Memory B cell (primary cell): Measurements from ENCODE around the gene B4GALT1.
"Not testable (repeated sequence)": the region's sequence is repeated elsewhere in the genome, so short reads cannot be mapped to it uniquely, and the experiment has no call there.

Experiments used
- ATAC-seq: fragments of 150-1000 bp; cut with Tn5 transposase; 2 replicates; pipeline ENCODE4 v1.10.0; 2021; ENCODE audit warnings: low read depth, mild to moderate bottlenecking, moderate library complexity
- DNase-seq, 2 donors: peaks; one replicate each; pipeline ENCODE4 v3.0.0; 2022; ENCODE audit warnings: low spot score in 2 of 2
- H3K27ac Mint-ChIP-seq: one replicate; pipeline ENCODE4 v1.8.0; 2022; ENCODE audit warnings: mild to moderate bottlenecking, moderate library complexity, mixed read lengths
- H3K27me3 Mint-ChIP-seq: one replicate; pipeline ENCODE4 v1.8.0; 2022; ENCODE audit warnings: mixed read lengths
- H3K36me3 Mint-ChIP-seq: one replicate; pipeline ENCODE4 v1.8.0; 2022; ENCODE audit warnings: mild to moderate bottlenecking, mixed read lengths
- H3K4me1 Mint-ChIP-seq: one replicate; pipeline ENCODE4 v1.8.0; 2022; ENCODE audit warnings: mixed read lengths
- H3K4me3 Mint-ChIP-seq: one replicate; pipeline ENCODE4 v1.8.0; 2022; ENCODE audit warnings: mild to moderate bottlenecking, moderate library complexity, mixed read lengths
- H3K9me3 Mint-ChIP-seq: one replicate; pipeline ENCODE4 v1.8.0; 2022; ENCODE audit warnings: mixed read lengths

The B4GALT1 gene

GRCh38 chr9:33161011-33161588, 6.0 kb downstream of the B4GALT1 start:
- Mint-ChIP-seq H3K27me3 (no peaks in the 10 kb centered on the region), H3K27ac (peak overlapping the region; percentile 95), H3K4me1 (peaks cover 75% of the 10 kb centered on the region), H3K36me3 (no peaks in the 10 kb centered on the region), H3K4me3 (peak overlapping the region; percentile 76), H3K9me3 (no peaks in the 10 kb centered on the region)
- peak; percentile 25 for ATAC-seq
- DNase-seq = no peak

DNA sequence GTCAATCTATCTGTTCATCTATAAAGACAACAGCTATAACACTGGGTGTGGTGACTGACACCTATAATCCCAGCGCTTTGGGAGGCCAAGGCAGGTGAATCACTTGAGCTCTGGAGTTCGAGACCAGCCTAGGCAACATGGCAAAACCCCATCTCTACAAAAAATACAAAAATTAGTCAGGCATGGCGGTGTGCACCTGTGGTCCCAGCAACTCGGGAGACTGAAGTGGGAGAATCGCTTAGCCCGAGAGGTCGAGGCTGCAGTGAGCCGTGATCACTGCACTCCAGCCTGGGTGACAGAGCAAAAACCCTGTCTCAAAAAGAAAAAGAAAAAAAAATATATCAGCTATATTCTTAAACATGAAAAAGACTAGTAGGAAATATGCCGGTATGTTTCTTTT, 6.7 kb downstream of the B4GALT1 start:
- not testable (repeated sequence) for DNase-seq, H3K9me3 Mint-ChIP-seq, H3K27me3 Mint-ChIP-seq, ATAC-seq, H3K36me3 Mint-ChIP-seq
- Mint-ChIP-seq H3K4me1 (peaks cover 79% of the 10 kb centered on the region), H3K4me3 (peak overlapping the region; percentile 76), H3K27ac (peak overlapping the region; percentile 95)

DNA sequence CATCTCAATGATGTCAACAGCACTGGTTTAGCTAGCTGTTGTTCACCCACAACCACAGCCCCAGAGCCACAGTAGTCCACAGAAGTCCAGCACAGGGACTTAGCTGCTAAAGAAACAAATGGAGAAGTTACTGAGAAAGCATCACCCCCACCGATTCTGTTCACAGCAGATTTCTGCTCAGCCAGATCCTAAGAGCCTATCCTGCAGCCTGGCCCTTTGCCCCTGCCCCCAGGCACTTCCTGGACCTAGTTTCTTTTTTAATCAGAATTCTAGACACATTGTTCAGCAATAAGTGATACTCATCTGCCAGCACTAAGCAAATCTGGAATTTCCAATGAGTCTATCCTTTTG, 7.4 kb downstream of the B4GALT1 start:
- peaks cover 77% of the 10 kb centered on the region for H3K4me1 Mint-ChIP-seq
- H3K27ac Mint-ChIP-seq = peak overlapping the region; percentile 95
- no peaks in the 10 kb centered on the region for H3K27me3 Mint-ChIP-seq
- no peaks in the 10 kb centered on the region for H3K9me3 Mint-ChIP-seq
- DNase-seq (peak; percentile 43 to 61), ATAC-seq (peak; percentile 66)
- H3K36me3 Mint-ChIP-seq = peaks cover 8% of the 10 kb centered on the region
- H3K4me3 Mint-ChIP-seq = peak overlapping the region; percentile 80

- peaks cover 78% of the 10 kb centered on the region for H3K4me1 Mint-ChIP-seq
- no peak for DNase-seq
- peak overlapping the region; percentile 95 for H3K27ac Mint-ChIP-seq
- no peaks in the 10 kb centered on the region for H3K27me3 Mint-ChIP-seq
- H3K4me3 Mint-ChIP-seq = peak overlapping the region; percentile 80
- H3K9me3 Mint-ChIP-seq = no peaks in the 10 kb centered on the region
- peaks cover 8% of the 10 kb centered on the region for H3K36me3 Mint-ChIP-seq
- peak; percentile 30 for ATAC-seq
These were observed 8.0 kb downstream of the B4GALT1 start for GRCh38 chr9:33158843-33159776.

GRCh38 chr9:33157960-33158842, 8.9 kb downstream of the B4GALT1 start:
- DNase-seq (no peak), ATAC-seq (peak; percentile 2)
- Mint-ChIP-seq H3K36me3 (peaks cover 8% of the 10 kb centered on the region), H3K27me3 (no peaks in the 10 kb centered on the region), H3K9me3 (no peaks in the 10 kb centered on the region), H3K4me3 (peak overlapping the region; percentile 80), H3K4me1 (peaks cover 76% of the 10 kb centered on the region), H3K27ac (peak overlapping the region; percentile 95)

DNA sequence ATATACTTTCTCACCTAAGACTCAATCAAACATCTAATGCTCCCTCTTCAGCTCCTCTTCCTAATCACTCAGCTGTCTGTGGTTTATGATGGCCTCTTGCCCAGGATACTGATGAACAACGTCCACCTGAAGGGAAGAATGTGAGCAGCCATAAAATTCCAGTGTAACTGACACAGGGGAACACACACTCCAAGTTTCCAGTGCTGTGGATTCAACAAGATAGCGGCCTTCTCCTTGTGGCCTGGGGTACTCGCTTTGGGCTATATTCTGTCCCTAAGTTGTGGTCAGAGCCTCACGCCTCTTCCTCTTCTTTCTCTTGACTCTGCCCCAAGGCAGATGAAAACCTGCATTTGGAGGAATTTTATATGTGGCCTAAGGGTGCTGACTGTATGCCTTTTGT, 11.7 kb downstream of the B4GALT1 start:
- DNase-seq (no peak), ATAC-seq (no peak)
- Mint-ChIP-seq H3K27me3 (no peaks in the 10 kb centered on the region), H3K27ac (peak overlapping the region; percentile 94), H3K9me3 (no peaks in the 10 kb centered on the region), H3K4me3 (peak overlapping the region; percentile 54), H3K36me3 (peaks cover 9% of the 10 kb centered on the region), H3K4me1 (peaks cover 74% of the 10 kb centered on the region)

- peaks cover 9% of the 10 kb centered on the region for H3K36me3 Mint-ChIP-seq
- no peak for DNase-seq
- peak overlapping the region; percentile 94 for H3K27ac Mint-ChIP-seq
- ATAC-seq = no peak
- peaks cover 71% of the 10 kb centered on the region for H3K4me1 Mint-ChIP-seq
- no peaks in the 10 kb centered on the region for H3K27me3 Mint-ChIP-seq
- peak overlapping the region; percentile 37 for H3K4me3 Mint-ChIP-seq
- no peaks in the 10 kb centered on the region for H3K9me3 Mint-ChIP-seq
These were observed 12.8 kb downstream of the B4GALT1 start for GRCh38 chr9:33154371-33154770.

DNA sequence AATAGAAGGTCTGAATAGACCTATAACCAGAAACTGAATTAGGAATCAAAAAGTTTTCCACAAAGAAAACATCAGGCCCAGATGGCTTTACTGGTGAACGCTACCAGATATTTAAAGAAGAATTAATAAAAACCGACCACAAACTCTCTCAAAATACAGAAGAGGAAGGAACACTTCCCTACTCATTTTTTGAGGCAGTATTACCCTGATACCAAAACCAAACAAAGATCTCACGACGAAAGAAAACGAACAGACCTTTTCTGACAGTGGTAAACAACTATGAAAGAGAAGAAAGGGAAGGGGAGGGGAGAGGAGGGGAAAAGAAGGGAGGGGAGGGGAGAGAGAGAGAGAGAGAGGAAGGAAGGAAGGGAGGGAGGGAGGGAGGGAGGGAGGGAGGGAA, 13.5 kb downstream of the B4GALT1 start:
- ATAC-seq (peak; percentile 83), DNase-seq (no peak)
- H3K4me1 Mint-ChIP-seq = peaks cover 66% of the 10 kb centered on the region
- peaks cover 9% of the 10 kb centered on the region for H3K36me3 Mint-ChIP-seq
- peak overlapping the region; percentile 64 for H3K4me3 Mint-ChIP-seq
- H3K27ac Mint-ChIP-seq = peak overlapping the region; percentile 94
- no peaks in the 10 kb centered on the region for H3K9me3 Mint-ChIP-seq
- H3K27me3 Mint-ChIP-seq = no peaks in the 10 kb centered on the region

DNA sequence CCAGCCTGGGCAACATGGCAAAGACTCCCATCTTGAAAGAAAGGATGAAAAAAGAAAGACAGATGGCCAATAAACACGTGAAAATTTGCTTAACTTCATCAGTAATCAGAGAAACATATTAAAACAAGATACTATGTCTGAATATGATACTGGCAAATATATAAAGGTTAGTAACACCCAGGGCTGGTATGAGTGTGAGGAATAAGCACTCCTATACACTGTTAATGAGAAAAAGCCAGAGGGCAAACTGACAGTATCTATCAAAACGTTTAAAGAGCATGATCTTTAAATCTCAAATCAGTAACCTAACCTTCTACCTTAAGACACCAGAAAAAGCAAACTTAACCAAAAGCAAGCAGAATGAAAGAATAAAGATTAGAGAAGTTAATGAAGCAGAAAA, 14.1 kb downstream of the B4GALT1 start:
- H3K36me3 Mint-ChIP-seq = peaks cover 9% of the 10 kb centered on the region
- no peak for DNase-seq
- no peaks in the 10 kb centered on the region for H3K9me3 Mint-ChIP-seq
- no peaks in the 10 kb centered on the region for H3K27me3 Mint-ChIP-seq
- H3K4me1 Mint-ChIP-seq = peaks cover 65% of the 10 kb centered on the region
- ATAC-seq = no peak
- H3K4me3 Mint-ChIP-seq = peak overlapping the region; percentile 64
- peak overlapping the region; percentile 94 for H3K27ac Mint-ChIP-seq

GRCh38 chr9:33151601-33152000, 15.5 kb downstream of the B4GALT1 start:
- peak overlapping the region; percentile 94 for H3K27ac Mint-ChIP-seq
- H3K27me3 Mint-ChIP-seq = no peaks in the 10 kb centered on the region
- peaks cover 64% of the 10 kb centered on the region for H3K4me1 Mint-ChIP-seq
- no peaks in the 10 kb centered on the region for H3K9me3 Mint-ChIP-seq
- DNase-seq (no peak), ATAC-seq (no peak)
- peaks cover 12% of the 10 kb centered on the region for H3K36me3 Mint-ChIP-seq
- H3K4me3 Mint-ChIP-seq = peak overlapping the region; percentile 34

DNA sequence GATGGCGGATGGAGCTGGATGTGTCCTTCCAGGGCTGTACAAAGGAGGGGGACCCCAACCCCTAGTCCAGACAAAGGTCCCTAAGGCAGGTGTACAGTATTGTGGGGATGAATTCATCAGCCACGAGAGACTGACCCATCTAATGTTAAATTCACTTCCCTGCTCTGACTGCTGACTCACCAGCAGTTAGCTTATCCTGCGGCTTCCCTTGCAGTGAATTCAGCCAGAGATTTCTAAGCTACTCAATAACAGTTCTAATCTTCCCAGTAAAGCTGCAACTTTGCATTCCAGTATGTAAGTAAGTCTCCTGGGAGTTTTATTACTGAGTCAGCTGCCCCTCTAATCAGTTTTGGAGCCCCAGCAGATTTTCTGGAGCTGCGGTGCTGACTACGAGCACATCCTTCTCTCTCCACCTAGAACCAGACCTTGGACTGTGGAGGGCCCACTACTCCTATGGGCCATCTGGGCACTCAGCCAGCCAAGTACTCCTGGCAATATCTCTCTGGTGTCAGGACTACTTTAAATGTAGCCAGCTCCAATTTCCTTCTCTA, 16.1 kb downstream of the B4GALT1 start:
- peak overlapping the region; percentile 94 for H3K27ac Mint-ChIP-seq

DNA sequence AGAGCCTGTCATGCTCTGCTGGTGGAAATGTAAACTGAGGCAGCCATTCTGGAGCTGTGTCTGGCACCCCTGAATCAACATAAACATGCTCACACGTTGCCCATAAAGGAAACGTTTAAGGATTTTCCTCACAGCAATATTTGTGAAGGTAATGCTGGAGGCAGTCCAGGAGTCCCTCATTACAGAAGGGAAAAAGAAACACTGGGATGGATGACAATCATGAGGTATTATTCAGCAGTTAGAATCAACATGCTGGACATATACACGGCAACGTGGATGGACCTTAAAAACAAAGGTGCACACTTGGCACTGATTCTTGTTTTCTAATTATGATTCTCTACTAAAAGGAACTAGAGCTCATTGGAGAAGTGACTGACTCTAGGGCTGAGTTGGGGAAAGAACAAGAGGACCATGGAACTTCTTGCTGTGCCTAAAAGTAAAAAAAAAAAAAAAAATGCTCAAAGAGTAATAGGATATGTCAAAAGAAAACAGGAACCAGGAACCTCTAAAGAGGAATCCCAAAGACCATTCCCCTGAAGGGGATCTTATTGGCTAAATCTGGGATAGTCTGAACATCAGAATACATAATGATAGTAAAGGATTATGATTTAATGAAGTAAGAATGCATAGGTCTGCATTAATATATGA, 18.6 kb downstream of the B4GALT1 start:
- H3K27me3 Mint-ChIP-seq = no peaks in the 10 kb centered on the region
- peaks cover 57% of the 10 kb centered on the region for H3K4me1 Mint-ChIP-seq
- DNase-seq = no peak
- ATAC-seq = no peak
- H3K4me3 Mint-ChIP-seq = no peak overlapping the region
- no peaks in the 10 kb centered on the region for H3K9me3 Mint-ChIP-seq
- H3K36me3 Mint-ChIP-seq = peaks cover 7% of the 10 kb centered on the region
- no peak overlapping the region for H3K27ac Mint-ChIP-seq

More for the DNA sequence above, 16.1 kb downstream of the B4GALT1 start:
- Mint-ChIP-seq H3K9me3 (no peaks in the 10 kb centered on the region), H3K27me3 (no peaks in the 10 kb centered on the region), H3K4me1 (peaks cover 67% of the 10 kb centered on the region), H3K4me3 (peak overlapping the region; percentile 34), H3K36me3 (peaks cover 12% of the 10 kb centered on the region)
- no peak for ATAC-seq
- DNase-seq = no peak

- Mint-ChIP-seq H3K27me3 (no peaks in the 10 kb centered on the region), H3K27ac (no peak overlapping the region), H3K36me3 (peaks cover 7% of the 10 kb centered on the region), H3K4me3 (no peak overlapping the region), H3K4me1 (peaks cover 52% of the 10 kb centered on the region), H3K9me3 (no peaks in the 10 kb centered on the region)
- DNase-seq (no peak), ATAC-seq (no peak)
These were observed 19.5 kb downstream of the B4GALT1 start for GRCh38 chr9:33147416-33148169.
